Right ventricle myocardium superior (tissue), 1 donor: ENCODE data around the gene CD58. TPM values are rescaled to one million over a fixed set of nuclear protein-coding genes. Genes with fewer than 3 reads are reported as not detected.

Experiments
- ATAC-seq: fragments of 200-7000 bp; cut with Tn5 transposase; one replicate; pipeline ENCODE4 v1.9.1; 2020; ENCODE audit warnings: mild to moderate bottlenecking; ENCODE audit not compliant: poor library complexity
- DNase-seq: peaks from one replicate; pipeline ENCODE4 v3.0.0-alpha.2; 2020
- intact Hi-C: fragments of 100-400 bp; cut with DNase I; formaldehyde crosslinking; loops from one replicate; pipeline ENCODE4 v1.11.2; 2022
- total RNA-seq: library from RNA; stranded (reverse); fragmentation: NEBNext Ultra II Directional; extraction: Animal tissue kit (Norgen Biotek cat#: 25700); gene quantifications from one replicate; pipeline ENCODE4 v1.2.1, GENCODE V29; 2021
- donor health status: DM: no; HTN: yes; CAD: no; lungs with severe emphysema.

CD58 gene
- total RNA-seq, 1 donor from 2014 or later, result 31.3 TPM

GRCh38 chr1:116503546-116504307 lies 67.1 kb downstream of the CD58 start:
- intact Hi-C loops, result no loop called here
- ATAC-seq (peak; percentile 69), DNase-seq (peak; percentile 67)

- ATAC-seq (no peak), DNase-seq (no peak)
- intact Hi-C loops, result no loop called here
These were observed 68.0 kb downstream of the CD58 start for GRCh38 chr1:116502671-116503314.

GRCh38 chr1:116501870-116502244 lies 69.0 kb downstream of the CD58 start:
- intact Hi-C loops, result no loop called here
- DNase-seq, result no peak
- ATAC-seq, result no peak

GRCh38 chr1:116501125-116501869 lies 69.5 kb downstream of the CD58 start:
- ATAC-seq (peak; percentile 51), DNase-seq (no peak)
- intact Hi-C loops, result no loop called here

- intact Hi-C loops, result loop anchor here (2.0 to 5.0 kb wide), 2 partner anchors 127 to 360 kb away; partner anchors contain the start of gene ATP1A1
- DNase-seq (peak; percentile 68), ATAC-seq (peak; percentile 64)
These were observed 71.8 kb downstream of the CD58 start for GRCh38 chr1:116498789-116499628.

- ATAC-seq (no peak), DNase-seq (no peak)
- intact Hi-C loops, result loop anchor here (2.0 to 5.0 kb wide), 2 partner anchors 125 to 359 kb away; partner anchors contain the start of gene ATP1A1
These were observed 73.2 kb downstream of the CD58 start for GRCh38 chr1:116497656-116498055.

- ATAC-seq (no peak), DNase-seq (no peak)
- intact Hi-C loops, result loop anchor here (5.0 kb wide), 1 partner anchor 125 kb away; the partner anchor contains the start of gene ATP1A1
These were observed 73.9 kb downstream of the CD58 start for GRCh38 chr1:116496898-116497297.

- intact Hi-C loops, result loop anchor here (5.0 kb wide), 1 partner anchor 124 kb away; the partner anchor contains the start of gene ATP1A1
These were observed 74.4 kb downstream of the CD58 start for GRCh38 chr1:116496380-116496779.

GRCh38 chr1:116495535-116495934 lies 75.3 kb downstream of the CD58 start:
- intact Hi-C loops, result loop anchor here (5.0 kb wide), 1 partner anchor 123 kb away; the partner anchor contains the start of gene ATP1A1
- DNase-seq, result no peak
- ATAC-seq, result no peak

More at GRCh38 chr1:116496380-116496779, 74.4 kb downstream of the CD58 start:
- ATAC-seq (peak; percentile 69), DNase-seq (peak; percentile 78)

- DNase-seq, result no peak
- intact Hi-C loops, result loop anchor here (5.0 kb wide), 1 partner anchor 122 kb away; the partner anchor contains the start of gene ATP1A1
- no peak for ATAC-seq
These were observed 76.1 kb downstream of the CD58 start for GRCh38 chr1:116494745-116495144.

GRCh38 chr1:116494353-116494692 lies 76.5 kb downstream of the CD58 start:
- ATAC-seq, result no peak
- DNase-seq, result no peak
- intact Hi-C loops, result no loop called here

GRCh38 chr1:116493484-116494352 lies 77.1 kb downstream of the CD58 start:
- DNase-seq (no peak), ATAC-seq (no peak)
- intact Hi-C loops, result no loop called here

- DNase-seq (no peak), ATAC-seq (no peak)
- intact Hi-C loops, result no loop called here
These were observed 77.8 kb downstream of the CD58 start for GRCh38 chr1:116493036-116493435.

GRCh38 chr1:116492358-116492811 lies 78.4 kb downstream of the CD58 start:
- DNase-seq (no peak), ATAC-seq (no peak)
- intact Hi-C loops, result no loop called here

- no peak for ATAC-seq
- intact Hi-C loops, result no loop called here
These were observed 79.0 kb downstream of the CD58 start for GRCh38 chr1:116491700-116492357.

GRCh38 chr1:116490588-116490987 lies 80.2 kb downstream of the CD58 start:
- ATAC-seq (no peak), DNase-seq (no peak)
- intact Hi-C loops, result no loop called here

More at GRCh38 chr1:116491700-116492357, 79.0 kb downstream of the CD58 start:
- DNase-seq, result no peak

- ATAC-seq (no peak), DNase-seq (no peak)
- intact Hi-C loops, result loop anchor here (5.0 kb wide), 2 partner anchors 127 to 357 kb away; no protein-coding TSS in a partner anchor
These were observed 81.6 kb downstream of the CD58 start for GRCh38 chr1:116489231-116489697.
